NCI-H2196 (cell line): ENCODE data around the gene GPR21.
A peak's percentile ranks its signal among the peaks of the same experiment; 100 is the strongest.

ENCODE experiments used
- DNase-seq: peaks from one replicate; lab custom pipeline; 2025; ENCODE audit not compliant: unreplicated experiment; lab: John Stamatoyannopoulos, UW

Gene GPR21

DNA sequence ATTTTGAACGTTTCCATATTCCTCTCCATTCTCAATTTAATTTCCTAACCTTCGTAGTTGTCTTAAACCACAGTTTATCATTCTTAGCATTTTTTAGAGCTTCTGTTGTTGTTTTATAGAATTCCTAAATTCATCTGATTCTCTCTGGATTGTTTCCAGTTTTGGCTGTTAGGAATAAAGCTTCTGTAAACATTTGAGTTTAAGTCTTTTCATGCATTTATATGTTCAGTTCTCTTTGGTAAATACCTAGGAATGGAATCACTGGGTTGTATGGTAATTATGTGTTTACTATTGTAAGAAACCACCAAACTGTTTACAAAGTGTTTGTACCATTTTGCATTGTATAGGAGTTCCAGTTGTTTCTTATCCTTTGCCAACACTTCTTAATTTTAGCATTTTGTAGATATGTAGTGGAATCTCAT, 29.7 kb downstream of the GPR21 start:
- DNase-seq = no peak

DNA sequence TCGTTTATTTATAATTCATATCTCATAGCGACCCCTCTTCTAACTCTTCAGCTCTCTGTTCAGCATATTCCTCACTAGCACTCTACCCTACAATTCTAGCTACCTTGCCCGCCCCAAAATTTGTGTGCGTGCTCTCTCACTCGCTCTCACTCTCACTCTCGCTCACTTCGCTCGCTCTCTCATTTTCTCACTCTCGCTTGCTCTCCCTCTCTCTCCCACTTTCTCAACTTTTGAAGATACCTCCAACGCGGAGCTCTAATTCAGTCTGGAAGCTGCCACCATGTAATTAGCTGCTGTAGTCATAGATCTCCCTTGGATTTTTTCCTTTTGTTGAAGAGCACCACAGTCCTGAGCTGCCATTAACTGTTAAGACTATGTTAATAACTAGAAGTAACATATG, 30.4 kb downstream of the GPR21 start:
- DNase-seq = no peak

DNA sequence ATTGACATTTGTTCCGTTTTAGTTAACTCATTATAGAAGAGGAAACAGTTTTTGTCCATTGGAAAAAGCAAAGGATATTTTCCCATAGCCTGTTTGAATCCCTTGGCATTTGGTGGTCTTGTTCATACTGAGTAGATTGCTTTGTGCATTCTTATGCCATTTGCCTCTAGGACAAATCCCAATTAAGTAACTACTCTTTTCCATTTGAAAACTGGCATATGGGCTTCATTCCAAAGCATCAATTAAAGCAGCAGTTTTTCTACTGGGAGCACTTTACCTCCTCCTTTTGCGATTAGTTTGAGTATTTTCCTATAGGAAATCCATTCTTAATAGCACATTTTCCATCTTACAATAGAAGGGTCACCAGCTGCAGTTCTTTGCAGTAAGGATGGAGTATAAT, 31.2 kb downstream of the GPR21 start:
- no peak for DNase-seq

DNA sequence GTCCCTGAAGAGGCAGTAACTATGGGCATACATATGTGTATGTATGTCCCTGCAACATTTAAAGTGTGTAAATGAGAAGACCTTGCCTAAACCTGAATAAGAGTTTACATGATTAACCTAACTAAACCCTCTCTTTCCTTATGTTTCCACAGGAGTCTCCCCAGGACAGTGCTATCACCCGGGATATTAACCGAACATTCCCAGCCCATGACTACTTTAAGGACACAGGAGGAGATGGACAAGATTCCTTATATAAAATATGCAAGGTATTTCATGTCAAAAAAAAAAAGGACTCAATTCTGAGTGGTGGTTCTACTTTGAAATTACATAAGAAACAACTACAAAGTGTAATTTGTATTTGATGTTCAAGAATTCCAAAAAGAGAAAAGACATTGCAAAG, 31.7 kb downstream of the GPR21 start:
- no peak for DNase-seq

DNA sequence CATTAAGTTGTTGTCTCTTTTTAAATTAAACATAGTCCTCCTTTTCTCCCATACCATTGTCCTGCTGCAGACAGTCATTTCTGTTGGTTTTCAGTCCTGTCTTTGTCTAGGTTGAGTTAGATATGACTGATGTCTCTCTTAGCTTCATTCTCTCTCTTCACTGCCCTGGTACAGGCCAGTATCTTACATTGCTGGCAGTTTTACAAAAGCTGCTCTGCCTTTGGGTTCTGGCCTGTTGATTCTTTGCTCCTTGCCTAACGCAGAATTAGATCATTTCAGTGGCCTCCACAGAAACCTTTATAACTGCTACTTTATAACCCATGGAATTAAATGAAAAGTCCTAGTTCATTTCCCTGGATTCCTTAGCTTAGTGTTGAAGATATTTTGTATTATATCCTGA, 33.7 kb downstream of the GPR21 start:
- DNase-seq = no peak

DNA sequence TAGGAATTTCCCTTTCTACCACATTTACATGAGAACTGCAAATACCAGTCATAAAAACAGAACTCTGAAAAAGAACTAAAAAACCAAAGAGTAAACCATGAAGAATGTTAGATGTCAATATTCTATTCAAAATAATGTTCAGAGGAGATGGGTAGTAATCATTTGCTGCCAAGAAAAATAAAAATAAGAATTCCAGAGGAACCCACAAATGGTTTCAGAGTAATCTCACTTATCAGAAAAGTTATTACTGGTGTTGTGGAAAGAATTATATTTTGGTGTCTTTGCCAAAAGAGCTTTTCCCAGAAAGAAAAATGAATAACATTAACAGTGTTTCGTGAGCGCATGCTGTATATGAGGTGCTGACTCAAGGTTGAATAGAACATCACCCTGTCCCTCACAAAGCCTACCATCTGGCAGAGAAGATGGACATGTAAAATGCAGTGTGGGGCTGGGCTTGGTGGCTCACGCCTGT, 35.6 kb downstream of the GPR21 start:
- no peak for DNase-seq

DNA sequence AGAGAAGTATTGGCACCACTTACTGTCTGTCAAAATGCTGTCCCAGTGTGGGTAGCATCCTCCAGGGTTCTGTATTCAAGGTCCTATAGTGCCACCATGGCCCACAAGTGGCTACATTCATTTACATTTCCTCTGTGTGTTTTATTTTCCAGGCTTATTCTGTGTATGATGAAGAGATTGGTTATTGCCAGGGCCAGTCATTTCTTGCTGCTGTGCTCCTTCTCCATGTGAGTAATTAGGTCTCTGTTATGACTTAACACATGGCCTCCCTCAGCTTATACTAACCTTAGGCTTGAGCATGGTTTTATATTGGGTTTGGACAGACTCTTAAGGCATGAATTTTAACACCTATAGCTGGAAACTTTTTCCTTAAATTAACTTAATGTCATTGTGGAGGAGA, 36.7 kb downstream of the GPR21 start:
- no peak for DNase-seq

DNA sequence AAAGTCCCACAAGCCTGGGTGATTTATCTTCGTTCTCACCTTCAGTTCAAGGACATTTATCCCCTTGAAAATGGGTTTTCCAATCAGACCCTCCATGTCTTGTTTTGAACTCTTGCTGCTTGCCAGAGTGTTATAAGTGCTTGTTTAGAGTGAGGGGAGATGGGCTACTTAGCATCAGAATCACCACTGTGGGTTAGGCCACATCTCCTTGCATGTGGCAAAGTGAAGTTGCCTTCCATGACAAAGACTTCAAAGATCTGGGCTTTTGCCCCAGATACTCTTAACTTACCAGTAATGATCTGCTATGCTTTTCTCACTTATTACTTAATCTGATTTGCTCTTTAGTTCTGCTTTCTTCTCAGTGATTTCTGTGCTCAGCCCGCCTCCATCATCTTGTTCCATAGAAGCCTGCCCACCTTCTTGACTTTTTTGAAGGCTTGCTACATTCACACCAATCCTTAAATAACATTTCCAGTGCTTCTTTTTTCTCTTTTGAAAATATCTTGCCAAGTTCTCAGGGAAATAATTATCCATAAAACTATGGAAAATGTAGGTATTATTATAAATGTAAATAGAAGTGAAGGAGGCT, 39.0 kb downstream of the GPR21 start:
- DNase-seq = no peak

DNA sequence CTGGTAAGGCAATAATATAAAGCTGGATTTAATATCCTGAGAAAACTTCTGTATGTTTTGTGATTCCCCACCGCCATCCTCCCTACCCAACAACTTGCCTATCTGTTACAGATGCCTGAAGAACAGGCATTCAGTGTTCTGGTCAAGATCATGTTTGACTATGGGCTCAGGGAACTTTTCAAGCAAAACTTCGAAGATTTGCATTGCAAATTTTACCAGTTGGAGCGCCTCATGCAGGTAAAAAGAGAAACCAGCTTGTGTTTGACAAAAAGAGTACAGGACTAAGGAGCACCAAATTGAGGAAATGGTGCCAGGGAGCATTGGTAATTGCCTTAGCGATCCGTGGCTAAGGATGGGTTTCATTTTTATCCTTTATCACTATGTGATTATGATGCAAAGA, 40.0 kb downstream of the GPR21 start:
- no peak for DNase-seq

DNA sequence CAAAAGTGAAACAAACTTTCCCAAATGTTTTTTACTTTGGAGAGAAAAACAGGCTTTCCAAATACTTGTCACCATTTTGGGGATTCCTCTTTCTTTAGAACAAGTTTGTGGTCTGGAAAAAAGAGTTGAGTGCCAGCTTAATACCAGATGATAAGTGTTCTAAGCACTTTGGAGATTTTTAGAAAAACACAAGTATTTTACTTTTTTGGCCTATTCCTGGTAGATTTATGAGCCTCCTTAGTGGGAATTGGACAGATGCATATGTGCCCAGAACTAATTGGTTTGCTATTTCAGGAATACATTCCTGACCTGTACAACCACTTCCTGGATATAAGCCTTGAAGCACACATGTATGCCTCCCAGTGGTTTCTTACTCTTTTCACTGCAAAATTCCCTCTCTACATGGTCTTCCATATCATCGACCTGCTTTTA, 40.5 kb downstream of the GPR21 start:
- no peak for DNase-seq

DNA sequence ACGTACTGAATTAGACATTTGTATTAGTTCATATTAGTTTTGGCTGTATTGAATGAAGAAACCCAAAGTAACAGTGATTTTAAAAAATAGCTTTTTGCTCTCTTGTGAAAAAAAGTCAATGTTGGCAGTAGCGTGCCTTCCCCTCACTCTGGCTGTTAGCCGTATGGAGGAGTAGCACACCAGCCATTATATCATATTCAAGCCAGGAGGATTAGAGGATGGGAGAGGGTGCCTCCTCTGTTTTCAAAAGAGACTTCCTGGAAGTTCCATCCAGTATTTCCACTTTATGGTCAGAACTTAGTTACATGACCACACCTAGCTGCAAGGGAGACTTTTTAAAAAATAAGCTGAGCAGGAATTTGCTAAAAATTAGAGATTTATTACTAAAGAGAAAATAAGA, 41.2 kb downstream of the GPR21 start:
- DNase-seq = no peak

DNA sequence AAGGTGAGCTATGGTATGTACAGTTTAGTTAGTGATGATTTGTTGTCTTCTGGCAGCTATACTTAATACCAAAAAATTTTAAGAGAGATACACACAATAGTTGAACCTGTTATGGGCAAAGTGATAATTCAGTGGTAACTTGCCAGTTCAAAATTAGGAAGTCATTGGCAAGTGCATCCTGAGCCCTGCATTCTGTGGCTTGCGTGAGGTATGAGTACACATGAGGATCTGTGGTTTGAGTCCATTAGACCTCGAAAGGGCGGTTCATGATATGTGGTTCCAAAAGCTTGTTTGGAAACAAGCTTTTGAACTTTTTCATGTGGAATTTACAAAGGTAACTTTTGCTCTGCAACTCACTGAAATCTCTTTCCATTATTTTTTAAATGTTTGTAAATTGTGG, 47.0 kb downstream of the GPR21 start:
- DNase-seq = no peak

DNA sequence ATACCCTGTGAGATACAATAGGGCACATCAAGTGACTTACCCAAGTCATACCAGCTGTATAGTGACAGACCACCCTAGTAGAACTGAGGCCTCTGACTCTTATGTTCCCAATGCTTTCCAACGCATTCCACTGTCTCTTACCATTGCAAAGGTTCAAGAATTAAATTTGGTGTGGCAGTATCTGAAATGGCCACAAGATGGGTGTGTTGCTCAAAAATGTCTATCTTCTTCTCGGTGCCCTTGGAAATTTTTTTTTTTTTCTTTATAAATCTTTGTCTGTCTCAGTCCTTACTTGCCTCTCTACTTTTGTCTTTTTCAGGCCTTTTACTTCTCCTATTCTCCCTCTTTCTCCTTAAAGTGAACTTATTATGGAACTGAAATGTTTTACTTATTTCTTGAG, 48.4 kb downstream of the GPR21 start:
- DNase-seq = peak; percentile 32

DNA sequence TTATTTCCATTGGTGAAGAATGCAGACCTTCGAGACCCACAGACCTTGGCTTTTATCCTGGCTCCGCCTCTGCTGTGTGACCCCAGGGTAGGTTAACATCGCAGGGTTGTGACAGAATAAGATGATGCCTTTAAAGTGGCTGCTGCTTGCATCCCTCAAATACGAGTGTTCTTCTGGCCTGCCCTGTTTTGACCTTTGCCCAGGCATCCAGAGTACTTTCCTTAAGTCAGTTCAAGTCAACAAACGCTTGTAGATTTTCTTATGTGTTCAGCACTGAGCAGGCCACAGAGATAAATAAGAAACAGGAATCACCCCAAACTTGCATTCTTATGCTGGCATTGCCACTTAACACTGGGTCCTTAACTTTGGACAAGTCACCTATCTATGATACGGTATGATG, 50.2 kb downstream of the GPR21 start:
- DNase-seq = no peak

DNA sequence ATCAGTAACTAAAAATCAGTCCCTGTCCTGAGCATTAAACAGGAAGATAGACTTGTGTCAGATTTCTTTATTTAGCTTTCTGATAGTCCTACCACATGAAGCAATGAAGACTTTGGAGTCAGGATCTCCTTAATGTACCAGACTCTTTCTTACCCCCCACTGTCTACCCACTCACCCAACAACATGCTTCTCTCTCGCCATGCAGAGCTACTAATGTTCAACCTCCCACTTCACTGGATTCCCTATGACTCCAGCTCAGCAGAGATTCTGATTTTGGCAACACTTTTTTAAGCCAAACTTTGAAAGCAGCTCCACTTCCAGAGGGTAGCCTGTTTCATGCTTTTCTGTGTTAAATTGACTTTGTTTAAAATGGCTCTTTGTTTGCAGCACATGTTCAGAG, 50.8 kb downstream of the GPR21 start:
- no peak for DNase-seq
